GM12873 (cell line): ENCODE results near the gene USH2A.

Experiments
- CTCF ChIP-seq: IDR thresholded peaks from 2 replicates; pipeline ENCODE4 v1.5.1; 2012; ENCODE audit warnings: low read depth, mild to moderate bottlenecking, moderate library complexity, low read length, control low read depth; ENCODE audit not compliant: insufficient read depth; ENCODE audit errors: missing control alignments

USH2A gene

GRCh38 chr1:215786997-215787396, 636.3 kb downstream of the USH2A start:
- no peak for TF ChIP-seq CTCF

- no peak for TF ChIP-seq CTCF
Measured at GRCh38 chr1:215780641-215781040, 642.6 kb downstream of the USH2A start.

GRCh38 chr1:215780139-215780538, 643.1 kb downstream of the USH2A start:
- no peak for TF ChIP-seq CTCF

- TF ChIP-seq CTCF, result no peak
Measured at GRCh38 chr1:215779729-215780128, 643.5 kb downstream of the USH2A start.

- no peak for TF ChIP-seq CTCF
Measured at GRCh38 chr1:215777370-215777925, 645.8 kb downstream of the USH2A start.

GRCh38 chr1:215776336-215776735, 646.9 kb downstream of the USH2A start:
- TF ChIP-seq CTCF, result no peak

GRCh38 chr1:215772151-215772550, 651.1 kb downstream of the USH2A start:
- no peak for TF ChIP-seq CTCF
